SK-N-SH (cell line): ENCODE data around the gene PSMB10. TPM values are rescaled to one million over a fixed set of nuclear protein-coding genes. Genes with fewer than 3 reads are reported as not detected.

Source experiments
- CTCF ChIA-PET: fragments of 300-600, 350-600 bp; formaldehyde crosslinking; extraction: SDS; loops from one replicate; lab custom pipeline; 2021; lab: Yijun Ruan, JAX
- POLR2A ChIA-PET: fragments of 350-600 bp; sonication (Branson Sonifier 250); formaldehyde crosslinking; extraction: SDS; loops from one replicate; lab custom pipeline; 2020; ENCODE audit warnings: antibody characterized with exemption, inconsistent platforms; lab: Yijun Ruan, JAX
- DNase-seq: peaks from one replicate; pipeline ENCODE4 v3.0.0; 2012
- H2AFZ ChIP-seq: fragments of 200-600 bp; sonication (generic); 2 replicates; pipeline ENCODE4 v1.8.1; 2016; ENCODE audit warnings: antibody characterized with exemption, mild to moderate bottlenecking, low read depth
- H3F3A ChIP-seq: fragments of 200-600 bp; sonication (generic); replicated peaks from 2 replicates; pipeline ENCODE3; 2016; ENCODE audit warnings: antibody characterized with exemption, mild to moderate bottlenecking; ENCODE audit not compliant: insufficient read depth
- H3K27ac ChIP-seq, 2 experiments: fragments of 200-500 bp in 1 of 2; fragments of 200-600 bp in 1 of 2; sonication (Bioruptor generic) in 1 of 2; sonication (generic), shearing (Covaris generic) in 1 of 2; 2 replicates each; pipeline versions ENCODE4 v1.5.1 to v1.6.1; 2014 to 2016; ENCODE audit warnings: low read depth in 2 of 2, inconsistent platforms in 1 of 2, low read length in 1 of 2, mild to moderate bottlenecking in 1 of 2, mixed read lengths in 1 of 2
- H3K27me3 ChIP-seq: fragments of 200-600 bp; sonication (generic), shearing (Covaris generic); 2 replicates; pipeline ENCODE4 v1.6.1; 2016; ENCODE audit warnings: mixed run types; ENCODE audit not compliant: insufficient read depth
- H3K36me3 ChIP-seq, 2 experiments: fragments of 200-500 bp in 1 of 2; fragments of 200-600 bp in 1 of 2; sonication (Bioruptor generic) in 1 of 2; sonication (generic) in 1 of 2; replicated peaks in 1 of 2; 2 replicates each; pipeline versions ENCODE3 to v1.5.1; 2014 to 2016; ENCODE audit warnings: low read length in 1 of 2, mild to moderate bottlenecking in 1 of 2; ENCODE audit not compliant: insufficient read depth in 2 of 2, control insufficient read depth in 1 of 2
- H3K4me1 ChIP-seq, 2 experiments: fragments of 200-500 bp in 1 of 2; fragments of 200-600 bp in 1 of 2; sonication (Bioruptor generic) in 1 of 2; sonication (generic), shearing (Covaris generic) in 1 of 2; 2 replicates each; pipeline versions ENCODE4 v1.5.1 to v1.6.1; 2014 to 2016; ENCODE audit warnings: low read depth in 1 of 2, low read length in 1 of 2, mixed run types in 1 of 2; ENCODE audit not compliant: insufficient read depth in 2 of 2, control insufficient read depth in 1 of 2
- H3K4me2 ChIP-seq: fragments of 200-600 bp; sonication (generic), shearing (Covaris generic); 2 replicates; pipeline ENCODE4 v1.6.1; 2017; ENCODE audit warnings: mixed run types
- H3K4me3 ChIP-seq, 2 experiments: fragments of 200-500 bp in 1 of 2; fragments of 200-600 bp in 1 of 2; sonication (Bioruptor generic) in 1 of 2; sonication (generic), shearing (Covaris generic) in 1 of 2; 2 replicates each; pipeline versions ENCODE4 v1.5.1 to v1.8.1; 2014 to 2016; ENCODE audit warnings: low read depth in 2 of 2, inconsistent platforms in 1 of 2, low read length in 1 of 2, mild to moderate bottlenecking in 1 of 2, mixed read lengths in 1 of 2, moderate library complexity in 1 of 2
- H3K79me2 ChIP-seq: fragments of 200-600 bp; sonication (generic); 2 replicates; pipeline ENCODE4 v1.8.1; 2017; ENCODE audit warnings: mild to moderate bottlenecking; ENCODE audit not compliant: insufficient read depth
- H3K9ac ChIP-seq: fragments of 200-600 bp; sonication (generic); 2 replicates; pipeline ENCODE4 v1.6.1; 2017; ENCODE audit warnings: mixed run types
- H3K9me2 ChIP-seq: fragments of 200-600 bp; sonication (generic); 2 replicates; pipeline ENCODE4 v1.6.1; 2017; ENCODE audit warnings: mixed run types
- H3K9me3 ChIP-seq: fragments of 200-600 bp; sonication (generic); 2 replicates; pipeline ENCODE4 v1.6.1; 2017; ENCODE audit warnings: mixed run types, mild to moderate bottlenecking, moderate library complexity
- H4K20me1 ChIP-seq: fragments of 200-600 bp; sonication (generic); 2 replicates; pipeline ENCODE4 v1.6.1; 2017; ENCODE audit warnings: mild to moderate bottlenecking, mixed run types; ENCODE audit not compliant: insufficient read depth
- CHD2 ChIP-seq: fragments of 150-350 bp; IDR thresholded peaks from 2 replicates; pipeline ENCODE4 v1.6.1; 2018; ENCODE audit warnings: low read length; ENCODE audit not compliant: partially characterized antibody
- EP300 ChIP-seq, 2 experiments: IDR thresholded peaks; 2 replicates each; pipeline versions ENCODE4 v1.4.0 to v1.6.1; 2012; ENCODE audit warnings: borderline replicate concordance in 1 of 2, low read depth in 1 of 2, low read length in 1 of 2
- FOSL2 ChIP-seq: IDR thresholded peaks from 2 replicates; pipeline ENCODE4 v1.4.0; 2012; ENCODE audit warnings: low read depth, mild to moderate bottlenecking, moderate library complexity, borderline replicate concordance
- FOXJ3 ChIP-seq: sonication (generic); formaldehyde crosslinking; IDR thresholded peaks from 2 replicates; pipeline ENCODE4 v1.5.1; 2020; ENCODE audit warnings: mild to moderate bottlenecking, missing genetic modification reagents
- FOXM1 ChIP-seq: IDR thresholded peaks from 2 replicates; pipeline ENCODE4 v1.4.0; 2012; ENCODE audit warnings: low read depth, mild to moderate bottlenecking
- GATA2 ChIP-seq: sonication (generic); formaldehyde crosslinking; IDR thresholded peaks from 2 replicates; pipeline ENCODE4 v1.5.0; 2020; ENCODE audit warnings: mild to moderate bottlenecking, missing genetic modification reagents
- MXI1 ChIP-seq: IDR thresholded peaks from 2 replicates; pipeline ENCODE4 v1.6.1; 2012; ENCODE audit warnings: mild to moderate bottlenecking, low read depth, low read length, improper control_type of control experiment
- RCOR1 ChIP-seq: fragments of 150-350 bp; IDR thresholded peaks from 2 replicates; pipeline ENCODE4 v1.6.1; 2017; ENCODE audit warnings: antibody characterized with exemption, low read length
- REST ChIP-seq: IDR thresholded peaks from 2 replicates; pipeline ENCODE4 v1.6.1; 2012; ENCODE audit warnings: mild to moderate bottlenecking, low read depth, low read length, moderate library complexity
- RXRA ChIP-seq: IDR thresholded peaks from 2 replicates; pipeline ENCODE4 v1.4.0; 2012; ENCODE audit warnings: low read depth, mild to moderate bottlenecking, borderline replicate concordance
- SMC3 ChIP-seq: IDR thresholded peaks from 2 replicates; pipeline ENCODE4 v1.6.1; 2012; ENCODE audit warnings: low read depth, low read length, improper control_type of control experiment
- TAF1 ChIP-seq: IDR thresholded peaks from 2 replicates; pipeline ENCODE4 v1.6.1; 2012; ENCODE audit warnings: low read depth, mild to moderate bottlenecking, low read length, moderate library complexity, borderline replicate concordance
- TCF12 ChIP-seq: IDR thresholded peaks from 2 replicates; pipeline ENCODE4 v1.4.0; 2012
- YY1 ChIP-seq: IDR thresholded peaks from 2 replicates; pipeline ENCODE4 v1.4.0; 2012; ENCODE audit warnings: low read depth, mild to moderate bottlenecking
- WGBS: methylation state at CpG from one replicate; pipeline ENCODE4 v1.1.6; 2017; ENCODE audit warnings: low lambda C conversion rate; 5-methylcytosine and 5-hydroxymethylcytosine counted together
- polyA plus RNA-seq, 3 experiments: library from polyadenylated mRNA; depleted of rRNA; stranded (reverse); fragments of >200 nt; gene quantifications; 2 replicates each; pipeline ENCODE4 v1.2.3, GENCODE V29; 2012
- TF ChIP-seq, protein P1 (sequence below): IDR thresholded peaks from 2 replicates; pipeline ENCODE4 v1.4.0; 2012; ENCODE audit warnings: low read depth, borderline replicate concordance
- TF ChIP-seq, protein P2 (sequence below): IDR thresholded peaks from 2 replicates; pipeline ENCODE4 v1.4.0; 2012; ENCODE audit warnings: low read depth, borderline replicate concordance
- TF ChIP-seq, protein P3 (sequence below): fragments of 150-350 bp; IDR thresholded peaks from 2 replicates; pipeline ENCODE4 v1.6.1; 2016; ENCODE audit warnings: mild to moderate bottlenecking, low read depth, low read length
- TF ChIP-seq, protein P4 (sequence below): IDR thresholded peaks from 2 replicates; pipeline ENCODE4; 2012

Gene PSMB10
- polyA plus RNA-seq, 1 of the 3 experiments (the other 2 are of a cell fraction), result 57.8 TPM

DNA sequence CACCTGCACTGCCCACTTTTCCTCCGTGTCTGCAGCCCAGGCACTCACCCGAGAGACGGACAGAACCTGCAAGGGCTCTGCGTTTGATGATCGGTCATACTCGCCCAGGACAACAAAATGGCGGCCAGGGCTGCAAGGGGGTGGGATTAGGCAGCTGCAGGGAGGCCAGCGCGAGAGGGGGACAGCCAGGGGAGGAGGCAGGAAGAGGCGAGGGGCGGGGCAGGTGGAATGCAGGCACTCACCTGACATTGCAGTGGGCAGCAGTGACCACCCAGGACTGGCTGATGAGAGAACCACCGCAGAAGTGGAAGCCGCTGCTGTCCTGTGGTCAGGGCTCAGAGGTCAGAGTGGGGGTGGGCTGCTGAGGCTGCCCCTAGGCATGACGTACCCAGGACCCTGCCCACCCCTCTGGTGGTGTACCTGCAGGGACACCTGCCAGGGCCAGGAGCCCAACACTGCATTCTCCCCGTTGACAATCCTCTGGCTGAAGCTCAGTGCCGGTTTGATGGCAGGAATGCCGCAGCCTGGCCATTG, 5.9 kb downstream of the PSMB10 start:
- peaks cover 13% of the 10 kb centered on the region for H4K20me1 ChIP-seq
- H3K9ac ChIP-seq, result no peak overlapping the region
- DNase-seq, result no peak
- TF ChIP-seq SMC3 (no peak), FOSL2 (no peak), EP300 (IDR thresholded peaks at IDR 0.05; ENCODE audit: borderline replicate concordance in 1 of 2, low read depth in 1 of 2, low read length in 1 of 2) (no peak), MXI1 (no peak), GATA2 (CRISPR knock-in tag) (no peak), FOXJ3 (CRISPR knock-in tag) (no peak), CHD2 (no peak), YY1 (no peak), TCF12 (no peak), RCOR1 (no peak), TAF1 (no peak)
- TF ChIP-seq, protein P1, sequence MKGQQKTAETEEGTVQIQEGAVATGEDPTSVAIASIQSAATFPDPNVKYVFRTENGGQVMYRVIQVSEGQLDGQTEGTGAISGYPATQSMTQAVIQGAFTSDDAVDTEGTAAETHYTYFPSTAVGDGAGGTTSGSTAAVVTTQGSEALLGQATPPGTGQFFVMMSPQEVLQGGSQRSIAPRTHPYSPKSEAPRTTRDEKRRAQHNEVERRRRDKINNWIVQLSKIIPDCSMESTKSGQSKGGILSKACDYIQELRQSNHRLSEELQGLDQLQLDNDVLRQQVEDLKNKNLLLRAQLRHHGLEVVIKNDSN, result no peak
- peaks cover 0 to 34% of the 10 kb centered on the region in 2 experiments for H3K36me3 ChIP-seq
- H3K4me3 ChIP-seq, result no peak overlapping the region
- ChIA-PET POLR2A (no interaction called here), CTCF (interaction anchor here (0.8 to 28.1 kb wide), 6 partner anchors 11 to 410 kb away, joined by 3 to 564 read pairs (median 15); partner anchors contain the start of genes EDC4, NRN1L and PSKH1)
- H3F3A ChIP-seq, result no peaks in the 10 kb centered on the region
- H3K9me2 ChIP-seq, result no peaks in the 10 kb centered on the region
- no peaks in the 10 kb centered on the region for H3K79me2 ChIP-seq
- no peak overlapping the region for H3K4me2 ChIP-seq
- 96% methylated on average over 15 of the region's 17 CpGs for WGBS
- H3K9me3 ChIP-seq, result no peaks in the 10 kb centered on the region
- H3K27ac ChIP-seq, result no peak overlapping the region
- H3K4me1 ChIP-seq, result peaks cover 5 to 17% of the 10 kb centered on the region in 2 experiments; a peak in 2 of 4 replicates
- H2AFZ ChIP-seq, result no peak overlapping the region
- no peaks in the 10 kb centered on the region for H3K27me3 ChIP-seq

- POLR2A ChIA-PET, result no interaction called here
- 95% methylated on average over 7 of the region's 14 CpGs for WGBS
- no peaks in the 10 kb centered on the region for H3K27me3 ChIP-seq
- no peak for TF ChIP-seq RCOR1
- TF ChIP-seq, protein P2, sequence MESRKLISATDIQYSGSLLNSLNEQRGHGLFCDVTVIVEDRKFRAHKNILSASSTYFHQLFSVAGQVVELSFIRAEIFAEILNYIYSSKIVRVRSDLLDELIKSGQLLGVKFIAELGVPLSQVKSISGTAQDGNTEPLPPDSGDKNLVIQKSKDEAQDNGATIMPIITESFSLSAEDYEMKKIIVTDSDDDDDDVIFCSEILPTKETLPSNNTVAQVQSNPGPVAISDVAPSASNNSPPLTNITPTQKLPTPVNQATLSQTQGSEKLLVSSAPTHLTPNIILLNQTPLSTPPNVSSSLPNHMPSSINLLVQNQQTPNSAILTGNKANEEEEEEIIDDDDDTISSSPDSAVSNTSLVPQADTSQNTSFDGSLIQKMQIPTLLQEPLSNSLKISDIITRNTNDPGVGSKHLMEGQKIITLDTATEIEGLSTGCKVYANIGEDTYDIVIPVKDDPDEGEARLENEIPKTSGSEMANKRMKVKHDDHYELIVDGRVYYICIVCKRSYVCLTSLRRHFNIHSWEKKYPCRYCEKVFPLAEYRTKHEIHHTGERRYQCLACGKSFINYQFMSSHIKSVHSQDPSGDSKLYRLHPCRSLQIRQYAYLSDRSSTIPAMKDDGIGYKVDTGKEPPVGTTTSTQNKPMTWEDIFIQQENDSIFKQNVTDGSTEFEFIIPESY, result no peak
- TF ChIP-seq FOXM1, result no peak
- TF ChIP-seq REST, result no peak
- no peak for TF ChIP-seq TAF1
- no peak for TF ChIP-seq EP300 (IDR thresholded peaks at IDR 0.05; ENCODE audit: borderline replicate concordance in 1 of 2, low read depth in 1 of 2, low read length in 1 of 2)
- TF ChIP-seq RXRA, result no peak
- TF ChIP-seq, protein P3, sequence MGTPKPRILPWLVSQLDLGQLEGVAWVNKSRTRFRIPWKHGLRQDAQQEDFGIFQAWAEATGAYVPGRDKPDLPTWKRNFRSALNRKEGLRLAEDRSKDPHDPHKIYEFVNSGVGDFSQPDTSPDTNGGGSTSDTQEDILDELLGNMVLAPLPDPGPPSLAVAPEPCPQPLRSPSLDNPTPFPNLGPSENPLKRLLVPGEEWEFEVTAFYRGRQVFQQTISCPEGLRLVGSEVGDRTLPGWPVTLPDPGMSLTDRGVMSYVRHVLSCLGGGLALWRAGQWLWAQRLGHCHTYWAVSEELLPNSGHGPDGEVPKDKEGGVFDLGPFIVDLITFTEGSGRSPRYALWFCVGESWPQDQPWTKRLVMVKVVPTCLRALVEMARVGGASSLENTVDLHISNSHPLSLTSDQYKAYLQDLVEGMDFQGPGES, result no peak
- TF ChIP-seq, protein P4, sequence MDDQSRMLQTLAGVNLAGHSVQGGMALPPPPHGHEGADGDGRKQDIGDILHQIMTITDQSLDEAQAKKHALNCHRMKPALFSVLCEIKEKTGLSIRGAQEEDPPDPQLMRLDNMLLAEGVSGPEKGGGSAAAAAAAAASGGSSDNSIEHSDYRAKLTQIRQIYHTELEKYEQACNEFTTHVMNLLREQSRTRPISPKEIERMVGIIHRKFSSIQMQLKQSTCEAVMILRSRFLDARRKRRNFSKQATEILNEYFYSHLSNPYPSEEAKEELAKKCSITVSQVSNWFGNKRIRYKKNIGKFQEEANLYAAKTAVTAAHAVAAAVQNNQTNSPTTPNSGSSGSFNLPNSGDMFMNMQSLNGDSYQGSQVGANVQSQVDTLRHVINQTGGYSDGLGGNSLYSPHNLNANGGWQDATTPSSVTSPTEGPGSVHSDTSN, result no peak
Observed at GRCh38 chr16:67930191-67930590, 6.5 kb downstream of the PSMB10 start.

More at GRCh38 chr16:67930191-67930590, 6.5 kb downstream of the PSMB10 start:
- Histone ChIP-seq H3K36me3 (peaks cover 0 to 36% of the 10 kb centered on the region in 2 experiments), H3K9ac (no peak overlapping the region), H4K20me1 (peaks cover 13% of the 10 kb centered on the region), H3K9me3 (no peaks in the 10 kb centered on the region), H3F3A (no peaks in the 10 kb centered on the region), H3K9me2 (no peaks in the 10 kb centered on the region), H3K4me1 (peaks cover 5 to 16% of the 10 kb centered on the region in 2 experiments; a peak in 2 of 4 replicates), H3K79me2 (no peaks in the 10 kb centered on the region), H2AFZ (no peak overlapping the region), H3K4me2 (no peak overlapping the region), H3K4me3 (no peak overlapping the region), H3K27ac (no peak overlapping the region)
- CTCF ChIA-PET, result interaction anchor here (1.5 to 28.1 kb wide), 5 partner anchors 11 to 114 kb away, joined by 3 to 564 read pairs (median 18); partner anchors contain the start of genes EDC4, NRN1L and PSKH1
- DNase-seq, result no peak
